RWPE2 (cell line): ENCODE results near the gene IFT43.

Experiments
- ATAC-seq: fragments of 200-7000 bp; cut with Tn5 transposase; 3 replicates; pipeline ENCODE4 v1.9.1; 2021; ENCODE audit warnings: low read depth
- DNase-seq: peaks from one replicate; pipeline ENCODE4 v3.0.0-alpha.2; 2020; ENCODE audit warnings: low spot score
- H3K27ac ChIP-seq: fragments of 450-650 bp; 2 replicates; pipeline ENCODE4 v1.5.1; 2017; ENCODE audit warnings: mild to moderate bottlenecking; ENCODE audit not compliant: poor library complexity, severe bottlenecking
- H3K27me3 ChIP-seq: fragments of 250-450 bp; sonication (Bioruptor Pico); 2 replicates; pipeline ENCODE4 v1.5.1; 2021; ENCODE audit warnings: mild to moderate bottlenecking, moderate library complexity; ENCODE audit not compliant: insufficient read depth, poor library complexity, severe bottlenecking
- H3K36me3 ChIP-seq: fragments of 250-450 bp; sonication (Bioruptor Pico); 2 replicates; pipeline ENCODE4 v1.5.1; 2020; ENCODE audit warnings: low read depth, mild to moderate bottlenecking, moderate library complexity
- H3K4me1 ChIP-seq: fragments of 250-450 bp; sonication (Bioruptor Pico); 2 replicates; pipeline ENCODE4 v1.5.1; 2021; ENCODE audit warnings: mild to moderate bottlenecking, moderate library complexity; ENCODE audit not compliant: insufficient read depth, poor library complexity, severe bottlenecking
- H3K4me3 ChIP-seq: fragments of 250-450 bp; sonication (Bioruptor Pico); 2 replicates; pipeline ENCODE4 v1.5.1; 2021; ENCODE audit warnings: mild to moderate bottlenecking, moderate library complexity; ENCODE audit not compliant: severe bottlenecking
- H3K9me3 ChIP-seq: fragments of 250-450 bp; sonication (Bioruptor Pico); 2 replicates; pipeline ENCODE4 v1.5.1; 2021; ENCODE audit warnings: mild to moderate bottlenecking, moderate library complexity; ENCODE audit not compliant: severe bottlenecking
- TF ChIP-seq, protein P1 (sequence below): fragments of 450-650 bp; IDR thresholded peaks from one replicate; pipeline ENCODE4 v1.5.1; 2017; ENCODE audit warnings: mild to moderate bottlenecking, moderate library complexity; ENCODE audit not compliant: poor library complexity, severe bottlenecking

The IFT43 gene

DNA sequence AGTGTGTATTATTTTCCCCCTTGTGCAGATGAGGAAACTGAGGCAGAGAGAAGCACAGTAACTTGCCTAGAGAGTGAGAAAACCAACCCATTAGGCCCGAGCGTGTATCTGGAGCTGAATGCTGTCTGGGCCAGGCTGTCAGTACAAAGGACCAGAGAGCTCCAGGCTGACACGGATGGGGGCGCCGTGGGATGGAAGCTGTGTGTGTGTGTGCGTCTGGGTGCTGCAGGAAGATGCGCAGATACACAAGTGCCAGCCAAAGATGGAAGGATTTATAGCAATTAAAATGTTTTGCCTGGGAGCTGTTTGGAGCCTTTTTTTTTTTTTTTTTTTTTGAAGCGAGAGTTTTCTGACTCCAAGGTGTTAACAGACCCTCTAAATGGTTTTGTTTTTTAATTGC, 112.5 kb downstream of the IFT43 start:
- ATAC-seq: no peak
- TF ChIP-seq, protein P1, sequence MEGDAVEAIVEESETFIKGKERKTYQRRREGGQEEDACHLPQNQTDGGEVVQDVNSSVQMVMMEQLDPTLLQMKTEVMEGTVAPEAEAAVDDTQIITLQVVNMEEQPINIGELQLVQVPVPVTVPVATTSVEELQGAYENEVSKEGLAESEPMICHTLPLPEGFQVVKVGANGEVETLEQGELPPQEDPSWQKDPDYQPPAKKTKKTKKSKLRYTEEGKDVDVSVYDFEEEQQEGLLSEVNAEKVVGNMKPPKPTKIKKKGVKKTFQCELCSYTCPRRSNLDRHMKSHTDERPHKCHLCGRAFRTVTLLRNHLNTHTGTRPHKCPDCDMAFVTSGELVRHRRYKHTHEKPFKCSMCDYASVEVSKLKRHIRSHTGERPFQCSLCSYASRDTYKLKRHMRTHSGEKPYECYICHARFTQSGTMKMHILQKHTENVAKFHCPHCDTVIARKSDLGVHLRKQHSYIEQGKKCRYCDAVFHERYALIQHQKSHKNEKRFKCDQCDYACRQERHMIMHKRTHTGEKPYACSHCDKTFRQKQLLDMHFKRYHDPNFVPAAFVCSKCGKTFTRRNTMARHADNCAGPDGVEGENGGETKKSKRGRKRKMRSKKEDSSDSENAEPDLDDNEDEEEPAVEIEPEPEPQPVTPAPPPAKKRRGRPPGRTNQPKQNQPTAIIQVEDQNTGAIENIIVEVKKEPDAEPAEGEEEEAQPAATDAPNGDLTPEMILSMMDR: no peak
- DNase-seq: no peak

GRCh38 chr14:76098916-76099675, 113.5 kb downstream of the IFT43 start:
- TF ChIP-seq, protein P1: no peak
- Histone ChIP-seq H3K27ac (no peak overlapping the region), H3K4me1 (no peaks in the 10 kb centered on the region), H3K4me3 (no peak overlapping the region), H3K9me3 (no peaks in the 10 kb centered on the region), H3K36me3 (no peaks in the 10 kb centered on the region), H3K27me3 (peaks cover 2% of the 10 kb centered on the region)
- DNase-seq: no peak
- no peak for ATAC-seq

More for the DNA sequence above, 112.5 kb downstream of the IFT43 start:
- Histone ChIP-seq H3K27ac (no peak overlapping the region), H3K4me3 (no peak overlapping the region), H3K27me3 (peaks cover 2% of the 10 kb centered on the region), H3K4me1 (no peaks in the 10 kb centered on the region), H3K36me3 (no peaks in the 10 kb centered on the region), H3K9me3 (no peaks in the 10 kb centered on the region)

- no peak overlapping the region for H3K4me3 ChIP-seq
- H3K27me3 ChIP-seq: peaks cover 2% of the 10 kb centered on the region
- ATAC-seq (no peak), DNase-seq (no peak)
- H3K36me3 ChIP-seq: no peaks in the 10 kb centered on the region
- TF ChIP-seq, protein P1: no peak
- H3K27ac ChIP-seq: no peak overlapping the region
- H3K9me3 ChIP-seq: no peaks in the 10 kb centered on the region
- H3K4me1 ChIP-seq: no peaks in the 10 kb centered on the region
These were observed 114.7 kb downstream of the IFT43 start for GRCh38 chr14:76100236-76100635.

- Histone ChIP-seq H3K9me3 (no peaks in the 10 kb centered on the region), H3K36me3 (no peaks in the 10 kb centered on the region), H3K27ac (no peak overlapping the region), H3K4me1 (no peaks in the 10 kb centered on the region), H3K4me3 (no peak overlapping the region), H3K27me3 (peaks cover 2% of the 10 kb centered on the region)
- no peak for DNase-seq
- no peak for ATAC-seq
- TF ChIP-seq, protein P1: no peak
These were observed 116.1 kb downstream of the IFT43 start for GRCh38 chr14:76101391-76102379.
